SK-N-SH treated with all-trans-retinoic acid at 6 μM for 48 hours (cell line): Measurements from ENCODE around the gene ANXA10.

ENCODE experiments used
- SNAI2 ChIP-seq: fragments of 250-450 bp; sonication (Bioruptor Pico); IDR thresholded peaks from 2 replicates; pipeline ENCODE4 v1.5.0; 2020; ENCODE audit warnings: mild to moderate bottlenecking, moderate library complexity
- ZFP30 ChIP-seq: fragments of 450-650 bp; formaldehyde crosslinking; IDR thresholded peaks from 2 replicates; pipeline ENCODE4 v1.5.0; 2022; ENCODE audit warnings: mild to moderate bottlenecking, moderate library complexity
- TF ChIP-seq, protein P1 (sequence below): fragments of 250-450 bp; sonication (Bioruptor Pico); IDR thresholded peaks from 2 replicates; pipeline ENCODE4 v1.5.1; 2021; ENCODE audit warnings: mild to moderate bottlenecking, moderate library complexity

DNA sequence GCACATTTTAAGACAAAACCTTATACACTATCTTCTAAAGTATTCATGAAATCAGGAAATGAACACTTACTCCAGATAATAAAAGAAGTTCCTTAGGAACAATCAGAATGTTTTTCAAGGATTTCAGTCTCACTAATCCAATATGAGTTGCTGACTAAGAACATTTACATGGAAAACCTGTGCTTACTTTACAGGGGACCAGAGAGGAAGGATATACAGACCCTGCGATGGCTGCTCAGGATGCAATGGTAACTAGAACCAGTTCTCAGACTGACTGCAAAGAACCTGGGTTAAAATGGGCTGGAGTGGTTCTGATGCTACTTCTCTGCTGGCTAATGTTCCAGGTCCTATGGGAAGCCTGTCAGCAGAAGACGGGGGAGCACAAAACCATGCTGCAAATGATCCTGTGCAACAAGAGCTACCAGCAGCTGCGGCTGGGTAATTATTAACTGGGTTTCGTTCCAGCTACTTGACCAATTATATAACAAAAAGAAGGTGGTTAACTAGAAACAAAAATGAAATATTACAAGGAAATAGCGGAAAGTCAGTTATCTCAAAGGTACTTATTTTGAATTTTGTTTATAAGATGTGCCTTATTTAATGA lies 85.3 kb downstream of the ANXA10 start:
- TF ChIP-seq ZFP30 (CRISPR knock-in tag) (no peak), SNAI2 (CRISPR knock-in tag) (no peak)
- TF ChIP-seq, protein P1, sequence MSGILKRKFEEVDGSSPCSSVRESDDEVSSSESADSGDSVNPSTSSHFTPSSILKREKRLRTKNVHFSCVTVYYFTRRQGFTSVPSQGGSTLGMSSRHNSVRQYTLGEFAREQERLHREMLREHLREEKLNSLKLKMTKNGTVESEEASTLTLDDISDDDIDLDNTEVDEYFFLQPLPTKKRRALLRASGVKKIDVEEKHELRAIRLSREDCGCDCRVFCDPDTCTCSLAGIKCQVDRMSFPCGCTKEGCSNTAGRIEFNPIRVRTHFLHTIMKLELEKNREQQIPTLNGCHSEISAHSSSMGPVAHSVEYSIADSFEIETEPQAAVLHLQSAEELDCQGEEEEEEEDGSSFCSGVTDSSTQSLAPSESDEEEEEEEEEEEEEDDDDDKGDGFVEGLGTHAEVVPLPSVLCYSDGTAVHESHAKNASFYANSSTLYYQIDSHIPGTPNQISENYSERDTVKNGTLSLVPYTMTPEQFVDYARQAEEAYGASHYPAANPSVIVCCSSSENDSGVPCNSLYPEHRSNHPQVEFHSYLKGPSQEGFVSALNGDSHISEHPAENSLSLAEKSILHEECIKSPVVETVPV (CRISPR knock-in tag) = no peak
